MM.1S (cell line): ENCODE results near the gene ITPRIP.

Experiments
- CTCF ChIP-seq: fragments of 300-600 bp; sonication (generic); IDR thresholded peaks from 2 replicates; pipeline ENCODE4 v1.5.1; 2016; ENCODE audit warnings: antibody characterized with exemption, low read length, mixed read lengths
- EZH2 ChIP-seq: fragments of 300-600 bp; sonication (generic); optimal IDR thresholded peaks from 2 replicates; pipeline ENCODE3; 2017; ENCODE audit warnings: low read depth, mild to moderate bottlenecking, antibody characterized with exemption, low read length, mixed read lengths
- EZH2phosphoT487 ChIP-seq: fragments of 300-600 bp; sonication (generic); IDR thresholded peaks from 2 replicates; pipeline ENCODE4 v1.6.1; 2018; ENCODE audit warnings: antibody characterized with exemption, low read length

GRCh38 chr10:104273286-104273685 is 65.0 kb downstream of the ITPRIP start:
- TF ChIP-seq EZH2 (no peak), CTCF (no peak), EZH2phosphoT487 (no peak)
